ENCODE measurements around the gene RASSF3. TPM values are rescaled to one million over a fixed set of nuclear protein-coding genes. Genes with fewer than 3 reads are reported as not detected.

RASSF3 gene
- total RNA-seq, 4 donors from 2014 or later: 19.4 to 46.2 (median 30.1) TPM

GRCh38 chr12:64666054-64666914 lies 56.0 kb downstream of the RASSF3 start:
- TF ChIP-seq, protein P1, sequence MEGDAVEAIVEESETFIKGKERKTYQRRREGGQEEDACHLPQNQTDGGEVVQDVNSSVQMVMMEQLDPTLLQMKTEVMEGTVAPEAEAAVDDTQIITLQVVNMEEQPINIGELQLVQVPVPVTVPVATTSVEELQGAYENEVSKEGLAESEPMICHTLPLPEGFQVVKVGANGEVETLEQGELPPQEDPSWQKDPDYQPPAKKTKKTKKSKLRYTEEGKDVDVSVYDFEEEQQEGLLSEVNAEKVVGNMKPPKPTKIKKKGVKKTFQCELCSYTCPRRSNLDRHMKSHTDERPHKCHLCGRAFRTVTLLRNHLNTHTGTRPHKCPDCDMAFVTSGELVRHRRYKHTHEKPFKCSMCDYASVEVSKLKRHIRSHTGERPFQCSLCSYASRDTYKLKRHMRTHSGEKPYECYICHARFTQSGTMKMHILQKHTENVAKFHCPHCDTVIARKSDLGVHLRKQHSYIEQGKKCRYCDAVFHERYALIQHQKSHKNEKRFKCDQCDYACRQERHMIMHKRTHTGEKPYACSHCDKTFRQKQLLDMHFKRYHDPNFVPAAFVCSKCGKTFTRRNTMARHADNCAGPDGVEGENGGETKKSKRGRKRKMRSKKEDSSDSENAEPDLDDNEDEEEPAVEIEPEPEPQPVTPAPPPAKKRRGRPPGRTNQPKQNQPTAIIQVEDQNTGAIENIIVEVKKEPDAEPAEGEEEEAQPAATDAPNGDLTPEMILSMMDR (IDR thresholded peaks at IDR 0.05; ENCODE audit: low read depth): no peak

- TF ChIP-seq, protein P1 (IDR thresholded peaks at IDR 0.05; ENCODE audit: low read depth): no peak
Observed at GRCh38 chr12:64667793-64668192, 57.5 kb downstream of the RASSF3 start.

GRCh38 chr12:64669270-64669842 lies 59.1 kb downstream of the RASSF3 start:
- TF ChIP-seq, protein P1 (IDR thresholded peaks at IDR 0.05; ENCODE audit: low read depth): no peak

- TF ChIP-seq, protein P1 (IDR thresholded peaks at IDR 0.05; ENCODE audit: low read depth): no peak
Observed at GRCh38 chr12:64670019-64670418, 59.7 kb downstream of the RASSF3 start.

GRCh38 chr12:64670919-64671639 lies 60.8 kb downstream of the RASSF3 start:
- TF ChIP-seq, protein P1 (IDR thresholded peaks at IDR 0.05; ENCODE audit: low read depth): no peak

GRCh38 chr12:64671681-64672080 lies 61.4 kb downstream of the RASSF3 start:
- TF ChIP-seq, protein P1 (IDR thresholded peaks at IDR 0.05; ENCODE audit: low read depth): no peak

- TF ChIP-seq, protein P1 (IDR thresholded peaks at IDR 0.05; ENCODE audit: low read depth): no peak
Observed at GRCh38 chr12:64672925-64673409, 62.7 kb downstream of the RASSF3 start.
